GM12878 (cell line): ENCODE results near the gene LYRM4. TPM values are rescaled to one million over a fixed set of nuclear protein-coding genes. Genes with fewer than 3 reads are reported as not detected.

Source experiments
- ATAC-seq: fragments of 200-7000 bp; cut with Tn5 transposase; 3 replicates; pipeline ENCODE4 v1.9.1; 2020; ENCODE audit warnings: mild to moderate bottlenecking, moderate library complexity
- BruUV-seq: library from RNA; stranded (reverse); fragments of 400-500 nt; replicated peaks from 2 replicates; lab custom pipeline; 2021; lab: Mats Ljungman, UMichigan
- CTCF ChIA-PET: fragments of 300-600 bp; sonication (Branson Sonifier 250); formaldehyde crosslinking; extraction: SDS; loops from one replicate; lab custom pipeline; 2021; ENCODE audit warnings: inconsistent platforms; lab: Yijun Ruan, JAX
- POLR2A ChIA-PET: fragments of 350-600 bp; formaldehyde crosslinking; extraction: SDS; loops from one replicate; lab custom pipeline; 2021; ENCODE audit warnings: inconsistent platforms; lab: Charles Lee
- RAD21 ChIA-PET: fragments of 300-600 bp; sonication (Branson Sonifier 250); formaldehyde crosslinking; loops from one replicate; lab custom pipeline; 2023; ENCODE audit warnings: antibody characterized with exemption; ENCODE audit not compliant: unreplicated experiment; lab: Charles Lee
- SMC1A ChIA-PET: fragments of 300-600 bp; sonication (Branson Sonifier 250); formaldehyde crosslinking; loops from one replicate; lab custom pipeline; 2023; ENCODE audit not compliant: unreplicated experiment, uncharacterized antibody; lab: Charles Lee
- DNase-seq: peaks from one replicate; pipeline ENCODE4 v3.0.0-alpha.2; 2011; ENCODE audit warnings: low read depth, low spot score
- FAIRE-seq: peaks from 3 replicates; lab custom pipeline; 2011; peaks lifted over from hg19 to GRCh38; lab: Jason Lieb, UNC
- H2AFZ ChIP-seq: 2 replicates; pipeline ENCODE4 v1.6.0; 2011; ENCODE audit warnings: low read depth, low read length, control low read depth; ENCODE audit not compliant: control insufficient read depth
- H3K27ac ChIP-seq: 2 replicates; pipeline ENCODE4 v1.5.1; 2011; ENCODE audit warnings: control low read depth; ENCODE audit not compliant: control insufficient read depth, insufficient read depth
- H3K27me3 ChIP-seq, 2 experiments: replicated peaks in 1 of 2; 2 replicates each; pipeline versions ENCODE4 v1.6.0 to v1.6.1; 2011; ENCODE audit warnings: low read length in 1 of 2; ENCODE audit not compliant: control insufficient read depth in 2 of 2, insufficient read depth in 2 of 2
- H3K36me3 ChIP-seq, 2 experiments: 2 replicates each; pipeline ENCODE4 v1.5.1; 2011; ENCODE audit warnings: low read length in 1 of 2; ENCODE audit not compliant: control insufficient read depth in 2 of 2, insufficient read depth in 2 of 2
- H3K4me1 ChIP-seq: 2 replicates; pipeline ENCODE4 v1.6.1; 2011; ENCODE audit warnings: mild to moderate bottlenecking, low read length, moderate library complexity, mixed read lengths; ENCODE audit not compliant: control insufficient read depth, insufficient read depth
- H3K4me2 ChIP-seq: 2 replicates; pipeline ENCODE4 v1.6.0; 2011; ENCODE audit warnings: control low read depth; ENCODE audit not compliant: control insufficient read depth, insufficient read depth
- H3K4me3 ChIP-seq: fragments of 200-600 bp; sonication (generic); 2 replicates; pipeline ENCODE4 v1.5.1; 2016
- H3K79me2 ChIP-seq: 2 replicates; pipeline ENCODE4 v1.6.0; 2011; ENCODE audit warnings: low read length; ENCODE audit not compliant: control insufficient read depth, insufficient read depth
- H3K9ac ChIP-seq: 2 replicates; pipeline ENCODE4 v1.8.0; 2011; ENCODE audit warnings: low read length, control low read depth, mixed read lengths; ENCODE audit not compliant: control insufficient read depth, insufficient read depth
- H3K9me3 ChIP-seq: replicated peaks from 3 replicates; pipeline ENCODE4 v1.5.1; 2011; ENCODE audit warnings: mild to moderate bottlenecking, low read length; ENCODE audit not compliant: control insufficient read depth, insufficient read depth
- H4K20me1 ChIP-seq: 2 replicates; pipeline ENCODE4 v1.6.0; 2011; ENCODE audit not compliant: control insufficient read depth, insufficient read depth
- ASH2L ChIP-seq: fragments of 300-600, 200-600 bp; sonication (generic); IDR thresholded peaks from 2 replicates; pipeline ENCODE4 v1.6.1; 2017; ENCODE audit warnings: low read depth, mild to moderate bottlenecking, borderline replicate concordance
- BHLHE40 ChIP-seq, 2 experiments: fragments of 450-650 bp in 1 of 2; IDR thresholded peaks; 2 replicates each; pipeline ENCODE4 v1.6.1; 2011 to 2017; ENCODE audit warnings: low read depth in 2 of 2, borderline replicate concordance in 1 of 2, improper control_type of control experiment in 1 of 2, low read length in 1 of 2, mild to moderate bottlenecking in 1 of 2
- CHD4 ChIP-seq: fragments of 200-600 bp; sonication (generic); IDR thresholded peaks from 2 replicates; pipeline ENCODE4 v1.6.1; 2016; ENCODE audit warnings: mild to moderate bottlenecking
- FOXM1 ChIP-seq: IDR thresholded peaks from 2 replicates; pipeline ENCODE4 v1.6.1; 2012; ENCODE audit warnings: low read depth, mild to moderate bottlenecking, inconsistent platforms, low read length, moderate library complexity
- KAT2A ChIP-seq: conservative IDR thresholded peaks from 2 replicates; pipeline ENCODE4 v1.6.1; 2011; ENCODE audit warnings: low read depth, low read length; ENCODE audit not compliant: control insufficient read depth
- LARP7 ChIP-seq: fragments of 450-650 bp; IDR thresholded peaks from 2 replicates; pipeline ENCODE4 v1.6.1; 2017; ENCODE audit warnings: mild to moderate bottlenecking
- NFXL1 ChIP-seq: fragments of 450-650 bp; IDR thresholded peaks from 2 replicates; pipeline ENCODE4 v1.6.1; 2017; ENCODE audit warnings: antibody characterized with exemption, mild to moderate bottlenecking, borderline replicate concordance
- NRF1 ChIP-seq: conservative IDR thresholded peaks from 2 replicates; pipeline ENCODE4 v1.6.1; 2011; ENCODE audit warnings: mild to moderate bottlenecking, low read depth, low read length, improper control_type of control experiment
- POU2F2 ChIP-seq: IDR thresholded peaks from 3 replicates; pipeline ENCODE4 v1.6.1; 2011; ENCODE audit warnings: low read depth, mild to moderate bottlenecking, low read length, borderline replicate concordance
- SMAD1 ChIP-seq: fragments of 450-650 bp; IDR thresholded peaks from 2 replicates; pipeline ENCODE4 v1.6.1; 2018; ENCODE audit warnings: mild to moderate bottlenecking, low read depth; ENCODE audit not compliant: partially characterized antibody
- SMAD5 ChIP-seq: IDR thresholded peaks from 2 replicates; pipeline ENCODE4 v1.6.1; 2016; ENCODE audit warnings: antibody characterized with exemption, low read depth
- TCF7 ChIP-seq: IDR thresholded peaks from 2 replicates; pipeline ENCODE4 v1.6.1; 2014; ENCODE audit warnings: antibody characterized with exemption, borderline replicate concordance
- YBX1 ChIP-seq: fragments of 450-650 bp; IDR thresholded peaks from 2 replicates; pipeline ENCODE4 v1.6.1; 2016; ENCODE audit warnings: antibody characterized with exemption
- ZNF207 ChIP-seq: fragments of 450-650 bp; IDR thresholded peaks from 2 replicates; pipeline ENCODE4 v1.6.1; 2014; ENCODE audit warnings: antibody characterized with exemption, mild to moderate bottlenecking, borderline replicate concordance
- ZNF217 ChIP-seq: fragments of 450-650 bp; IDR thresholded peaks from 2 replicates; pipeline ENCODE4 v1.6.1; 2017; ENCODE audit warnings: antibody characterized with exemption, mild to moderate bottlenecking
- ZZZ3 ChIP-seq: IDR thresholded peaks from 2 replicates; pipeline ENCODE4 v1.6.1; 2011; ENCODE audit warnings: low read depth; ENCODE audit not compliant: control insufficient read depth, insufficient read length
- WGBS: methylation state at CpG from one replicate; pipeline ENCODE4 v1.1.6; 2016; ENCODE audit warnings: low lambda C conversion rate; ENCODE audit not compliant: insufficient replicate concordance, insufficient coverage; ENCODE audit errors: missing lambda C conversion rate; 5-methylcytosine and 5-hydroxymethylcytosine counted together
- in situ Hi-C: fragments of 300-500 bp; cut with MboI; formaldehyde crosslinking; loops from 9 replicates; pipeline ENCODE4 v1.14.3; 2018; ENCODE audit warnings: mixed read lengths
- intact Hi-C: fragments of 100-400 bp; cut with micrococcal nuclease; formaldehyde crosslinking; loops from one replicate; pipeline ENCODE4 v1.14.2; 2022; ENCODE audit not compliant: unreplicated experiment
- polyA plus RNA-seq, 11 experiments: library from polyadenylated mRNA; depleted of rRNA in 4 of 11; unstranded in 6 of 11; stranded (reverse) in 5 of 11; fragments of >200 nt; fragmentation: Nextera tagmentation in 4 of 11; fragmentation: Illumina TruSeq in 1 of 11; extraction: Ambion mirVana in 4 of 11; extraction: Trizol in 1 of 11; gene quantifications; 1 replicate in 1 of 11; 2 replicates in 10 of 11; pipeline versions ENCODE4 v1.2.1 to v1.2.3, GENCODE V29; 2011 to 2016; ENCODE audit warnings: inconsistent platforms in 2 of 11, missing spikeins in 2 of 11, low read depth in 1 of 11
- total RNA-seq, 4 experiments: library from RNA; depleted of rRNA in 3 of 4; stranded (reverse); fragments of >200 nt in 3 of 4; fragmentation: Illumina TruSeq in 1 of 4; extraction: Trizol in 1 of 4; gene quantifications; 2 replicates each; pipeline versions ENCODE4 v1.2.1 to v1.2.3, GENCODE V29; 2013 to 2021
- TF ChIP-seq, protein P1 (sequence below): fragments of 450-650 bp; IDR thresholded peaks from 2 replicates; pipeline ENCODE4 v1.6.1; 2017; ENCODE audit warnings: antibody characterized with exemption, mild to moderate bottlenecking, moderate library complexity
- TF ChIP-seq, protein P2 (sequence below): IDR thresholded peaks from 2 replicates; pipeline ENCODE4 v1.6.1; 2011; ENCODE audit warnings: borderline replicate concordance, low read depth, mild to moderate bottlenecking, moderate library complexity, low read length; ENCODE audit not compliant: insufficient read depth, poor library complexity, severe bottlenecking
- TF ChIP-seq, protein P3 (sequence below): IDR thresholded peaks from 2 replicates; pipeline ENCODE4 v1.6.1; 2011; ENCODE audit warnings: borderline replicate concordance, low read depth, mild to moderate bottlenecking, moderate library complexity, mixed read lengths, low read length; ENCODE audit not compliant: insufficient read depth; ENCODE audit errors: extremely low read length

LYRM4 gene
- total and polyA plus RNA-seq, 10 of the 15 experiments (the other 5 are each of a cell fraction or from before 2014, with no cell fraction given), result 32.7 to 66.8 (median 44.0) TPM

DNA sequence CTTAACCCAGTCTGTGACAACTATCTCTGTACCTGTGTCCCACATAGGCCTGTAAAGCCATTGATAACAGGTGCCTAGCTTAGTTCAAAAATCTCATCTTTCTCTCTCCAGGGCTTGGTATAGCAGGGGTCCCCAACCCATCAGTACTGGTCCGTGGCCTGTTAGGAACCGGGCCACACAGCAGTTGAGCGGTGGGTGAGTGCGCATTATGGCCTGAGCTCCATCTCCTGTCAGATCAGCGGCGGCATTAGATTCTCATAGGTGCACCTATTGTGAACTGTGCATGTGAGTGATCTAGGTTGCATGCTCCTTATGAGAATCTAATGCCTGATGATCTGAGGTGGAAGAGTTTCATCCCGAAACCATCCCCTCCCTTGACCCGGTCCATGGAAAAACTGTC, 3.4 kb downstream of the LYRM4 start:
- Histone ChIP-seq H3K4me1 (peaks cover 8% of the 10 kb centered on the region; the same call in 1 of the 2 replicates), H3K79me2 (peaks cover 18% of the 10 kb centered on the region), H3K27ac (no peak overlapping the region), H2AFZ (no peak overlapping the region), H3K9ac (no peak overlapping the region), H3K9me3 (no peaks in the 10 kb centered on the region; the same call in 2 of the 3 replicates), H4K20me1 (no peaks in the 10 kb centered on the region), H3K27me3 (no peaks in the 10 kb centered on the region), H3K4me3 (no peak overlapping the region), H3K36me3 (no peaks in the 10 kb centered on the region; a peak in 1 of 4 replicates), H3K4me2 (no peak overlapping the region)
- no peak for FAIRE-seq
- 93% methylated on average over 8 of the region's 8 CpGs for WGBS
- in situ Hi-C loops (no loop called here), intact Hi-C loops (no loop called here)
- no TSS peak for BruUV-seq
- POLR2A ChIA-PET, result interaction anchor here (0.9 to 1.5 kb wide), 2 partner anchors 9 to 10 kb away, joined by 4 read pairs; no protein-coding TSS in a partner anchor
- CTCF ChIA-PET, result interaction anchor here (0.8 to 1.6 kb wide), 4 partner anchors 9 to 114 kb away, joined by 3 to 6 read pairs (median 4); no protein-coding TSS in a partner anchor
- RAD21 ChIA-PET, result no interaction called here
- DNase-seq, result no peak
- SMC1A ChIA-PET, result interaction anchor here (0.9 to 1.8 kb wide), 3 partner anchors 9 to 112 kb away, joined by 3 to 5 read pairs (median 4); no protein-coding TSS in a partner anchor
- ATAC-seq, result no peak
- TF ChIP-seq ZNF217 (no peak), ZNF207 (no peak), ASH2L (no peak), BHLHE40 (IDR thresholded peaks at IDR 0.05; ENCODE audit: borderline replicate concordance in 1 of 2, low read depth in 2 of 2, low read length in 1 of 2) (no peak), TCF7 (no peak), SMAD1 (no peak), YBX1 (no peak), POU2F2 (no peak), FOXM1 (no peak), SMAD5 (no peak), ZZZ3 (no peak), NRF1 (no peak), CHD4 (no peak), LARP7 (no peak), NFXL1 (no peak), KAT2A (no peak)
- TF ChIP-seq, protein P1, sequence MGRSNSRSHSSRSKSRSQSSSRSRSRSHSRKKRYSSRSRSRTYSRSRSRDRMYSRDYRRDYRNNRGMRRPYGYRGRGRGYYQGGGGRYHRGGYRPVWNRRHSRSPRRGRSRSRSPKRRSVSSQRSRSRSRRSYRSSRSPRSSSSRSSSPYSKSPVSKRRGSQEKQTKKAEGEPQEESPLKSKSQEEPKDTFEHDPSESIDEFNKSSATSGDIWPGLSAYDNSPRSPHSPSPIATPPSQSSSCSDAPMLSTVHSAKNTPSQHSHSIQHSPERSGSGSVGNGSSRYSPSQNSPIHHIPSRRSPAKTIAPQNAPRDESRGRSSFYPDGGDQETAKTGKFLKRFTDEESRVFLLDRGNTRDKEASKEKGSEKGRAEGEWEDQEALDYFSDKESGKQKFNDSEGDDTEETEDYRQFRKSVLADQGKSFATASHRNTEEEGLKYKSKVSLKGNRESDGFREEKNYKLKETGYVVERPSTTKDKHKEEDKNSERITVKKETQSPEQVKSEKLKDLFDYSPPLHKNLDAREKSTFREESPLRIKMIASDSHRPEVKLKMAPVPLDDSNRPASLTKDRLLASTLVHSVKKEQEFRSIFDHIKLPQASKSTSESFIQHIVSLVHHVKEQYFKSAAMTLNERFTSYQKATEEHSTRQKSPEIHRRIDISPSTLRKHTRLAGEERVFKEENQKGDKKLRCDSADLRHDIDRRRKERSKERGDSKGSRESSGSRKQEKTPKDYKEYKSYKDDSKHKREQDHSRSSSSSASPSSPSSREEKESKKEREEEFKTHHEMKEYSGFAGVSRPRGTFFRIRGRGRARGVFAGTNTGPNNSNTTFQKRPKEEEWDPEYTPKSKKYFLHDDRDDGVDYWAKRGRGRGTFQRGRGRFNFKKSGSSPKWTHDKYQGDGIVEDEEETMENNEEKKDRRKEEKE, result no peak
- TF ChIP-seq, protein P2, sequence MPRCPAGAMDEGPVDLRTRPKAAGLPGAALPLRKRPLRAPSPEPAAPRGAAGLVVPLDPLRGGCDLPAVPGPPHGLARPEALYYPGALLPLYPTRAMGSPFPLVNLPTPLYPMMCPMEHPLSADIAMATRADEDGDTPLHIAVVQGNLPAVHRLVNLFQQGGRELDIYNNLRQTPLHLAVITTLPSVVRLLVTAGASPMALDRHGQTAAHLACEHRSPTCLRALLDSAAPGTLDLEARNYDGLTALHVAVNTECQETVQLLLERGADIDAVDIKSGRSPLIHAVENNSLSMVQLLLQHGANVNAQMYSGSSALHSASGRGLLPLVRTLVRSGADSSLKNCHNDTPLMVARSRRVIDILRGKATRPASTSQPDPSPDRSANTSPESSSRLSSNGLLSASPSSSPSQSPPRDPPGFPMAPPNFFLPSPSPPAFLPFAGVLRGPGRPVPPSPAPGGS, result no peak
- TF ChIP-seq, protein P3, sequence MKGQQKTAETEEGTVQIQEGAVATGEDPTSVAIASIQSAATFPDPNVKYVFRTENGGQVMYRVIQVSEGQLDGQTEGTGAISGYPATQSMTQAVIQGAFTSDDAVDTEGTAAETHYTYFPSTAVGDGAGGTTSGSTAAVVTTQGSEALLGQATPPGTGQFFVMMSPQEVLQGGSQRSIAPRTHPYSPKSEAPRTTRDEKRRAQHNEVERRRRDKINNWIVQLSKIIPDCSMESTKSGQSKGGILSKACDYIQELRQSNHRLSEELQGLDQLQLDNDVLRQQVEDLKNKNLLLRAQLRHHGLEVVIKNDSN, result no peak
